Measurements from ENCODE around the gene KRTAP25-1. TPM values are rescaled to one million over a fixed set of nuclear protein-coding genes. Genes with fewer than 3 reads are reported as not detected.

Gene KRTAP25-1
- total RNA-seq, 2 experiments from 2014 or later, result not detected

Other genes starting within 250 kb of the KRTAP25-1 start
- gene CLDN17, start 122.7 kb downstream of the KRTAP25-1 start, total RNA-seq, result not detected
- gene CLDN8, start 73.4 kb downstream of the KRTAP25-1 start, total RNA-seq, result not detected
- gene KRTAP24-1, start 6.6 kb downstream of the KRTAP25-1 start, total RNA-seq, result not detected
- not detected for gene KRTAP26-1, start 30.8 kb upstream of the KRTAP25-1 start, total RNA-seq
- gene KRTAP27-1, start 48.2 kb upstream of the KRTAP25-1 start, total RNA-seq, result not detected
- gene KRTAP23-1, start 59.1 kb upstream of the KRTAP25-1 start, total RNA-seq, result not detected
- not detected for gene KRTAP13-2, start 82.8 kb upstream of the KRTAP25-1 start, total RNA-seq
- not detected for gene KRTAP13-1, start 106.5 kb upstream of the KRTAP25-1 start, total RNA-seq
- gene KRTAP13-3, start 136.4 kb upstream of the KRTAP25-1 start, total RNA-seq, result not detected
- not detected for gene KRTAP13-4, start 140.7 kb upstream of the KRTAP25-1 start, total RNA-seq
- not detected for gene KRTAP15-1, start 150.8 kb upstream of the KRTAP25-1 start, total RNA-seq
- gene KRTAP19-1, start 190.9 kb upstream of the KRTAP25-1 start, total RNA-seq, result not detected
- not detected for gene KRTAP19-2, start 197.9 kb upstream of the KRTAP25-1 start, total RNA-seq
- not detected for gene KRTAP19-3, start 202.5 kb upstream of the KRTAP25-1 start, total RNA-seq
- not detected for gene KRTAP19-4, start 207.7 kb upstream of the KRTAP25-1 start, total RNA-seq
- gene KRTAP19-5, start 212.6 kb upstream of the KRTAP25-1 start, total RNA-seq, result not detected

Measured in activated CD8-positive, alpha-beta memory T cell treated with anti-CD3 and anti-CD28 coated beads, Interleukin-2, amount 10 ng/mL, durations not matched to agents 7 days and 5 days (primary cell).